Activated naive CD4-positive, alpha-beta T cell treated with anti-CD3 and anti-CD28 coated beads for 36 hours (primary cell): ENCODE measurements around the gene GAS1. TPM values are rescaled to one million over a fixed set of nuclear protein-coding genes. Genes with fewer than 3 reads are reported as not detected.

ENCODE experiments used
- CTCF ChIA-PET: fragments of 350-600 bp; sonication (Branson Sonifier 250); formaldehyde crosslinking; loops from one replicate; lab custom pipeline; 2021; ENCODE audit warnings: antibody characterized with exemption; lab: Charles Lee
- DNase-seq: peaks from one replicate; pipeline ENCODE4 v3.0.0-alpha.2; 2020
- H3K27ac Mint-ChIP-seq: one replicate; pipeline ENCODE4 v1.8.0; 2021; ENCODE audit warnings: mild to moderate bottlenecking, mixed read lengths
- H3K27me3 Mint-ChIP-seq: one replicate; pipeline ENCODE4 v1.8.0; 2021; ENCODE audit warnings: low read depth, mixed read lengths
- H3K36me3 Mint-ChIP-seq: one replicate; pipeline ENCODE4 v1.8.0; 2021; ENCODE audit warnings: low read depth, mixed read lengths
- H3K4me1 Mint-ChIP-seq: one replicate; pipeline ENCODE4 v1.8.0; 2021; ENCODE audit warnings: low read depth, mixed read lengths
- H3K4me3 Mint-ChIP-seq: one replicate; pipeline ENCODE4 v1.8.0; 2021; ENCODE audit warnings: mild to moderate bottlenecking, moderate library complexity, mixed read lengths
- H3K9me3 Mint-ChIP-seq: one replicate; pipeline ENCODE4 v1.8.0; 2021; ENCODE audit warnings: mixed read lengths
- intact Hi-C: fragments of 100-400 bp; cut with micrococcal nuclease; formaldehyde crosslinking; loops from one replicate; pipeline ENCODE4 v1.15.1; 2023
- total RNA-seq, 2 experiments: library from RNA; stranded (reverse); gene quantifications; one replicate each; pipeline ENCODE4 v1.2.3, GENCODE V29; 2021

The GAS1 gene
- total RNA-seq, 2 experiments from 2014 or later = 0.15 to 0.24 TPM

GRCh38 chr9:86978413-86978812 is 31.1 kb upstream of the GAS1 start:
- Mint-ChIP-seq H3K4me3 (no peak overlapping the region), H3K9me3 (no peaks in the 10 kb centered on the region), H3K27me3 (peaks cover 41% of the 10 kb centered on the region), H3K27ac (no peak overlapping the region), H3K4me1 (no peaks in the 10 kb centered on the region), H3K36me3 (no peaks in the 10 kb centered on the region)
- no peak for DNase-seq
- CTCF ChIA-PET = interaction anchor here (0.7 kb wide), 1 partner anchor 31 kb away, joined by 4 read pairs; the partner anchor contains the start of gene GAS1
- intact Hi-C loops = no loop called here

DNA sequence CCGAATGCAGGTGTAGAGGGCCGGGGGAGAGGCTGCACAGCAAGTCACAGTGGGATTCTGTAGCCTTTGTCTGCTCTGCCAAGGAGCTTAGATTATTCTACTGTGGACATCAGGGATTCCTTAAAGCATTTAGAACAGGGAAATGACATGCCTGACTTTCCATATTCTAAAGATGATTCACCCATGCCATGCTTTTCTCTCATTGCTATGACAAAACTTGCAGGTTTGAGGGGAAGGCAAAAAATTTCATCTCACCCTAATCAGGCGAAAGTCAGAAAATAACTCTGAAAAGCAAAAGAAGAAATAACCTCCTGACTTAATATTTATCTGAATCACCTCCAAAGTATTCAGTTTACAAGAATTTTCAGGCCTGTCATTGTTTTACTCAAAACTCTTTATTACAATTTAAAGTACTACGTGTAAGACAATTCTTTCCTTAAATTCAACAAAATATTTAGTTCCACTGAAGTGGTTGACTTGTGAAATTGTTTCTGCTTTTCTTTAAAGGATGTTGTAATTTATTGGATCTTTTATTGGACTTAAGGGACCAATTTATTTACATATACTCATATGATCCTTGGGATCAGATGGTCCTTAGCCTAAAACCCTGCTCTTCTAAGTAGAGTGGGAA is 30.0 kb upstream of the GAS1 start:
- intact Hi-C loops = no loop called here
- Mint-ChIP-seq H3K9me3 (no peaks in the 10 kb centered on the region), H3K27ac (no peak overlapping the region), H3K4me3 (no peak overlapping the region), H3K4me1 (no peaks in the 10 kb centered on the region), H3K27me3 (peaks cover 44% of the 10 kb centered on the region), H3K36me3 (no peaks in the 10 kb centered on the region)
- CTCF ChIA-PET = interaction anchor here (0.7 kb wide), 1 partner anchor 29 kb away, joined by 4 read pairs; the partner anchor contains the start of gene GAS1
- DNase-seq = no peak

- Mint-ChIP-seq H3K4me3 (no peak overlapping the region), H3K27me3 (peaks cover 36% of the 10 kb centered on the region), H3K27ac (no peak overlapping the region), H3K36me3 (no peaks in the 10 kb centered on the region), H3K4me1 (no peaks in the 10 kb centered on the region), H3K9me3 (no peaks in the 10 kb centered on the region)
- DNase-seq = no peak
- CTCF ChIA-PET = no interaction called here
- intact Hi-C loops = no loop called here
Measured at GRCh38 chr9:86975606-86976005, 28.3 kb upstream of the GAS1 start.

GRCh38 chr9:86975036-86975435 is 27.7 kb upstream of the GAS1 start:
- Mint-ChIP-seq H3K4me3 (no peak overlapping the region), H3K9me3 (no peaks in the 10 kb centered on the region), H3K4me1 (no peaks in the 10 kb centered on the region), H3K36me3 (no peaks in the 10 kb centered on the region), H3K27me3 (peaks cover 36% of the 10 kb centered on the region), H3K27ac (no peak overlapping the region)
- DNase-seq = no peak
- CTCF ChIA-PET = no interaction called here
- intact Hi-C loops = no loop called here

DNA sequence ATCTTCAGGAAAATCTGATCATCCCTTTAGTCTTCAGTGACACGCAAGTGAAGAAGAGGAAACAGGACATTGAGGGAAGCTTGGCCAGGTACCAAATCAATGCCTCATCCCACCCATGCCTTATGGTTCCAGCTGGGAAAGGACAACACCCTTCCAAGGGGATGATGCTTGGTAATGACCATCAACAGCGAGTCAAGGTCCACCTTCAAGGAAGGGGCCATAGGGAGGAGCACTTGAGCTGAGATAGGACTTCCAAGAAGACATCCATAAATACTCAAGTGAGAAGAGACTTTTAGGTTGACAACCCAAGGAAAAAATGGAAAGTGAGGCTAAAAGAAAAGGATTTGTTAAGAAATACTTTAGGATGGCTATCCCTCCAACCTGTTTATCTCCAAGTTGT is 27.1 kb upstream of the GAS1 start:
- Mint-ChIP-seq H3K9me3 (no peaks in the 10 kb centered on the region), H3K36me3 (no peaks in the 10 kb centered on the region), H3K27me3 (peaks cover 34% of the 10 kb centered on the region), H3K4me1 (no peaks in the 10 kb centered on the region), H3K27ac (no peak overlapping the region), H3K4me3 (no peak overlapping the region)
- no peak for DNase-seq
- CTCF ChIA-PET = no interaction called here
- intact Hi-C loops = no loop called here

DNA sequence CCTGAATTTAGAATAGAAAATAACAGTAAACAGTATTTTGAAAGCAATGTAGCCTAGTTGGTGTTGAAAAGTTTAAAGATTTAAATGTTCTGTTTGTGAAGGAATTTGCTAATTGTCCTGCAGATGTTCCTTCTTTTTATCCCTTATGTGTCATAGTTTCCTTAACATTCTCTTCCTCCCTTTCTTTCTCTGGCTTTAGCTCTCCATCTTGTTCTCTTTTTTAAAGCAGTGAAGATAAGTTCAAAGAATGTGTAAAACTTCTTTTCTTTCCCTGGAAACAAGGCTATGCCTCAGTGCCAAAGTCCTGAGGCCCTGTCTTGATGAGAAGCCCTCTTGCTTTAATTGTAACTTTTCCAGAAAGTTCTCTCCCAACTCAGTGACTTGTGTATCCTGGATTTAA is 24.4 kb upstream of the GAS1 start:
- intact Hi-C loops = no loop called here
- Mint-ChIP-seq H3K27ac (no peak overlapping the region), H3K4me1 (no peaks in the 10 kb centered on the region), H3K36me3 (no peaks in the 10 kb centered on the region), H3K4me3 (no peak overlapping the region), H3K27me3 (peaks cover 30% of the 10 kb centered on the region), H3K9me3 (no peaks in the 10 kb centered on the region)
- no peak for DNase-seq
- CTCF ChIA-PET = no interaction called here

DNA sequence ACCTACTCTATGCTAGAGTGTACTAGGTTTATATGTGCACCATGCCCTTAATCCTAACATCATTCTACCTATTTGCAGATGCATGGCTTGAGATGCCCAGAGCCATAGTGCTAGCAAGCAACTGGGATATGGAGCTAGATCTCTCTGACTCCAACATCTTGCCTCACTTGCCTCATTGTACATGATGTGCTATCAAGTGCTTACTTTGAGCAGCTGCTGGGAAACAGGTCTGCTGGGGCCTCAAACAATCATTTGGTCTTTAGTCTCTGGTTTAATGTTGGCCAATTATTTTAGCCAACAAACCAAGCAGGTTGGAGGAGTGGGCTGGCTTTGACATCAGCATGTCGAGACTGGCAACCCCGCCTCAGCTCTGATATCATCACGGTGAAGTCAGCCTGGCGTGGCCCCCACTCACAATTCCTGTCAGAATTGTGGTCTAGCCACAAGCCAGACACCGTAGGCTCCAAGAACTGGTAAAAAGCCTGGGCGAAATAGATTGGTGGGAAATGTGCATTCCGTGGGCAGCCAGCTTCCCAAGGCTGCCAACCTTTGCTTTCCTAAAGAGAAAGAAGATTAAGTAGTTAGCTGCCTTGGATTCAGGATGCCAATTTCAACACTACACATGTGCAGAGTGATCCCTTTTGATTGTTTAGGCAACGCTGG is 21.1 kb upstream of the GAS1 start:
- H3K27ac Mint-ChIP-seq = no peak overlapping the region
- peaks cover 17% of the 10 kb centered on the region for H3K27me3 Mint-ChIP-seq
- CTCF ChIA-PET = no interaction called here
- no peak for DNase-seq
- no peaks in the 10 kb centered on the region for H3K36me3 Mint-ChIP-seq
- intact Hi-C loops = no loop called here
- no peak overlapping the region for H3K4me3 Mint-ChIP-seq
- no peaks in the 10 kb centered on the region for H3K9me3 Mint-ChIP-seq
- no peaks in the 10 kb centered on the region for H3K4me1 Mint-ChIP-seq

DNA sequence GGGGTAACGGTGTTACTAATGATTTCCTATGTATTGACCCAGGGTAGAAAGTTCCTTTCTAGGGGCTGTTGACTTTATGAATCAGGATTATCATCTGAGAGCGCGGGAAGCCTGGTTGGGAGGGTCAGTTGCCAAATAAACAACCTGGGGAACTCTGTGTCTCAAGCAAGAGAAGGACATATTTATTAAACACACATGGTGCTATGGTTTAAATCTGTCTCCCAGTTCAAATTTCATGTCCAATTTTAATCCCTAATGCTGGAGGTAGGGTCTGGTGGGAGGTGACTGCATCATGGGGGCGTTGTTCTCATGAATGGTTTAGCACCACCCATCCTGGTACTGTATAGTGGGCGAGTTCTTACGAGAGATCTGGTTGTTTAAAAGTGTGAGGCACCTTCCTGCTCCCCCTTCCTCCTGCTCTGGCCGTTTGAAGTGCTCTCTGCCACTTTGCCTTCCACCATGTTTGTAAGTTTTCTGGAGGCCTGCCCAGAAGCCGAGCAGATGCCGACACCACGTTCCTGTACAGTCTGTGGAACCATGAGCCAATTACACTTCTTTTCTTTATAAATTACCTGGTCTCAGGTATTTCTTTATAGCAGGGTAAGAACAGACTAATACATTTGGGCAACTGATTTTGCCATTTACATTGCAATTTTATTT is 19.7 kb upstream of the GAS1 start:
- H3K27me3 Mint-ChIP-seq = peaks cover 9% of the 10 kb centered on the region
- no peaks in the 10 kb centered on the region for H3K4me1 Mint-ChIP-seq
- CTCF ChIA-PET = interaction anchor here (0.7 kb wide), 1 partner anchor 456 kb away, joined by 3 read pairs; no protein-coding TSS in a partner anchor
- no peak for DNase-seq
- intact Hi-C loops = no loop called here
- H3K4me3 Mint-ChIP-seq = no peak overlapping the region
- H3K36me3 Mint-ChIP-seq = no peaks in the 10 kb centered on the region
- H3K9me3 Mint-ChIP-seq = no peaks in the 10 kb centered on the region
- H3K27ac Mint-ChIP-seq = no peak overlapping the region

- no peak for DNase-seq
- Mint-ChIP-seq H3K4me1 (peaks cover 2% of the 10 kb centered on the region), H3K36me3 (no peaks in the 10 kb centered on the region), H3K27ac (no peak overlapping the region), H3K9me3 (no peaks in the 10 kb centered on the region), H3K27me3 (peaks cover 14% of the 10 kb centered on the region), H3K4me3 (no peak overlapping the region)
- intact Hi-C loops = no loop called here
- CTCF ChIA-PET = interaction anchor here (0.6 kb wide), 1 partner anchor 352 kb away, joined by 3 read pairs; no protein-coding TSS in a partner anchor
Measured at GRCh38 chr9:86965636-86966395, 18.5 kb upstream of the GAS1 start.

DNA sequence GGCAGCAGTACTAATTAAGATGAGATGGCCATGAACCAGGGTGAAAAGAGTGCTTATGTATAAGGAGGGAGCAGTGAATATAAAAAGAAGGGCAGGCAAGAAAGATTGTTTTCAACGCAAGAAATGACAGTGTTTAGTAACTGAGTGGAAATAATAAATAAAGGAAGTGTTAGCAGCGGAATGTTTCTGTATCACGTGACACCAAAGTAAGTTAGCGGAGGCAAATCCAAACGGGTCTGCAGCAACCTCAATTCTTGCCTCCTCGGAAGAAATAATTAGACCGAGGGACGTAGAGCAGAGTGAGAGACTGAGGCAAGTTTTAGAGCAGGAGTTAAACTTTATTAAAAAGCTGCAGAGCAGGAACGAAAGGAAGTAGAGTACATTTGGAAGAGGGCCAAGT is 15.4 kb upstream of the GAS1 start:
- Mint-ChIP-seq H3K9me3 (no peaks in the 10 kb centered on the region), H3K36me3 (no peaks in the 10 kb centered on the region), H3K4me3 (no peak overlapping the region), H3K4me1 (peaks cover 2% of the 10 kb centered on the region), H3K27ac (no peak overlapping the region), H3K27me3 (peaks cover 20% of the 10 kb centered on the region)
- intact Hi-C loops = no loop called here
- no peak for DNase-seq
- CTCF ChIA-PET = interaction anchor here (0.7 kb wide), 1 partner anchor 57 kb away, joined by 3 read pairs; no protein-coding TSS in a partner anchor

DNA sequence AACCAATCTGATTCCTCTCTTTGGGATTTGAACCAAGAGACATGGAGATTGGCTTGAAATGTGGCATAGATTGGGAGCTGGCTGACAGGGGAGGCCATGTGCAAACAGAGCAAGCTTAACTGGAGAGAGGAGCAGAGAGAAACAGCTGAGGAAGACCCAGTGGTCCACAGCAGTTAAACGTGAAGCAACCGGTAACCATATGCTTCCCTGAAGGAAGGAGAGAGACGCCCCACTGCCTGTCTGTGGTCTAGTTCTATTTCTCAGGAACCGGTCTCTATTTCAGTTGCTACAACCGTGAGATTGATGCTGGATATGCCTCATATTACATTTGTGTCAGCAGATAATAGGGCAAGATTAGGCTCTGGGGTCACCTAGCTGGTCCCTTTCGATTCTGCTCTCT is 13.6 kb upstream of the GAS1 start:
- intact Hi-C loops = no loop called here
- H3K4me1 Mint-ChIP-seq = peaks cover 2% of the 10 kb centered on the region
- H3K27ac Mint-ChIP-seq = no peak overlapping the region
- CTCF ChIA-PET = no interaction called here
- H3K36me3 Mint-ChIP-seq = no peaks in the 10 kb centered on the region
- no peak for DNase-seq
- peaks cover 22% of the 10 kb centered on the region for H3K27me3 Mint-ChIP-seq
- H3K4me3 Mint-ChIP-seq = no peak overlapping the region
- no peaks in the 10 kb centered on the region for H3K9me3 Mint-ChIP-seq

DNA sequence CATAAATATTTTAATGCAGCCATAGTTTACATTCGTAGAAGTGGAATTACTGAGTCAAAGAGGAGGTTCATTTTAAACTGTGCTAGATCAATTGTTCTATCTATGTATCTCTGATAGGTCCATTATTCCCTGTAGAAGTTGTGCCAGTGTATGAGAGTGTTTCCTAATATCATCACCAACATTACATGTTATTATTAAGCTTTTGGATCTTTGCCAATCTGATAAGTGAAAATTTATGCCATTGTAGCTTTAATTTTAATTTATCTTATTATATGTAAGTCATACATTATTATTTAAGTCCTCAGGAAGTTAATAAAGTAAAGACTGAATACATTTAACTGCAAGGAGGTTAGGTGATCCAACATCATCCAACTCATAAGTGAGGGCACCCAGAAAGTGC is 10.9 kb upstream of the GAS1 start:
- intact Hi-C loops = no loop called here
- Mint-ChIP-seq H3K4me3 (no peak overlapping the region), H3K9me3 (no peaks in the 10 kb centered on the region), H3K4me1 (peaks cover 2% of the 10 kb centered on the region), H3K27me3 (peaks cover 28% of the 10 kb centered on the region), H3K27ac (no peak overlapping the region), H3K36me3 (no peaks in the 10 kb centered on the region)
- CTCF ChIA-PET = no interaction called here
- DNase-seq = no peak
